Panc1 (cell line): Measurements from ENCODE around the gene FARSA. TPM values are rescaled to one million over a fixed set of nuclear protein-coding genes. Genes with fewer than 3 reads are reported as not detected.

Source experiments
- ATAC-seq: fragments of 200-7000 bp; cut with Tn5 transposase; 2 replicates; pipeline ENCODE4 v1.9.1; 2020; ENCODE audit warnings: mild to moderate bottlenecking, moderate library complexity
- BruUV-seq: library from RNA; stranded (reverse); fragments of 400-500 nt; replicated peaks from 2 replicates; lab custom pipeline; 2021; lab: Mats Ljungman, UMichigan
- CTCF ChIA-PET: fragments of 300-600 bp; sonication (Branson Sonifier 250); formaldehyde crosslinking; loops from one replicate; lab custom pipeline; 2022; ENCODE audit warnings: antibody characterized with exemption; lab: Charles Lee
- POLR2A ChIA-PET: fragments of 300-600 bp; sonication (Branson Sonifier 250); formaldehyde crosslinking; loops from one replicate; lab custom pipeline; 2022; ENCODE audit warnings: antibody characterized with exemption; lab: Charles Lee
- DNase-seq: peaks from one replicate; pipeline ENCODE4 v3.0.0-alpha.2; 2010; ENCODE audit warnings: low read depth, low spot score
- H3K27ac ChIP-seq: 2 replicates; pipeline ENCODE4 v1.5.1; 2011; ENCODE audit warnings: mild to moderate bottlenecking, low read length, inconsistent platforms
- H3K27me3 ChIP-seq: fragments of 200-500 bp; sonication (Bioruptor generic); 2 replicates; pipeline ENCODE4 v1.6.0; 2014; ENCODE audit warnings: low read length, inconsistent platforms; ENCODE audit not compliant: control insufficient read depth, insufficient read depth
- H3K36me3 ChIP-seq: fragments of 200-500 bp; sonication (Bioruptor generic); 2 replicates; pipeline ENCODE4 v1.5.1; 2014; ENCODE audit warnings: inconsistent platforms, mild to moderate bottlenecking, low read length, moderate library complexity; ENCODE audit not compliant: control insufficient read depth, insufficient read depth
- H3K4me1 ChIP-seq: 2 replicates; pipeline ENCODE4 v1.5.1; 2011; ENCODE audit warnings: inconsistent platforms, mild to moderate bottlenecking, low read length, moderate library complexity; ENCODE audit not compliant: control insufficient read depth, insufficient read depth
- H3K4me3 ChIP-seq, 2 experiments: 2 replicates each; pipeline ENCODE4 v1.5.1; 2011 to 2012; ENCODE audit warnings: low read depth in 2 of 2, low read length in 2 of 2, mild to moderate bottlenecking in 2 of 2, inconsistent platforms in 1 of 2, moderate library complexity in 1 of 2
- H3K9me3 ChIP-seq: fragments of 200-500 bp; sonication (Bioruptor generic); 2 replicates; pipeline ENCODE4 v1.5.1; 2014; ENCODE audit warnings: low read depth, mild to moderate bottlenecking, inconsistent platforms, low read length, moderate library complexity; ENCODE audit not compliant: control insufficient read depth, insufficient read depth
- CTCF ChIP-seq: fragments of 450-650 bp; IDR thresholded peaks from 2 replicates; pipeline ENCODE4 v1.5.1; 2017; ENCODE audit warnings: mild to moderate bottlenecking
- POLR2AphosphoS5 ChIP-seq: IDR thresholded peaks from 2 replicates; pipeline ENCODE4 v1.6.1; 2012; ENCODE audit warnings: mild to moderate bottlenecking, low read depth, low read length, moderate library complexity
- SIN3A ChIP-seq: IDR thresholded peaks from 2 replicates; pipeline ENCODE4 v1.6.1; 2012; ENCODE audit warnings: low read depth, mild to moderate bottlenecking, low read length, moderate library complexity, borderline replicate concordance; ENCODE audit not compliant: insufficient read depth
- TCF7L2 ChIP-seq: IDR thresholded peaks from 2 replicates; pipeline ENCODE4 v1.6.1; 2011; ENCODE audit warnings: mild to moderate bottlenecking, low read depth, low read length, inconsistent platforms
- in situ Hi-C: cut with HindIII; loops from 2 replicates; pipeline ENCODE4 v1.10.0; 2016; ENCODE audit warnings: low sequenced_read_pairs, low pct_unique_long_range_greater_than_20kb
- intact Hi-C: fragments of 100-400 bp; cut with micrococcal nuclease; formaldehyde crosslinking; loops from one replicate; pipeline ENCODE4 v1.10.0; 2022; ENCODE audit not compliant: unreplicated experiment
- total RNA-seq: library from RNA; stranded (reverse); gene quantifications from one replicate; pipeline ENCODE4 v1.2.1, GENCODE V29; 2021; ENCODE audit not compliant: unreplicated experiment
- TF ChIP-seq, protein P1 (sequence below), 2 experiments: IDR thresholded peaks; 2 replicates each; pipeline ENCODE4 v1.6.1; 2011 to 2012; ENCODE audit warnings: low read depth in 2 of 2, control low read depth in 1 of 2, low read length in 1 of 2, mild to moderate bottlenecking in 1 of 2, moderate library complexity in 1 of 2; ENCODE audit not compliant: insufficient read depth in 1 of 2

The FARSA gene
- total RNA-seq, 1 experiment from 2014 or later = 80.3 TPM

DNA sequence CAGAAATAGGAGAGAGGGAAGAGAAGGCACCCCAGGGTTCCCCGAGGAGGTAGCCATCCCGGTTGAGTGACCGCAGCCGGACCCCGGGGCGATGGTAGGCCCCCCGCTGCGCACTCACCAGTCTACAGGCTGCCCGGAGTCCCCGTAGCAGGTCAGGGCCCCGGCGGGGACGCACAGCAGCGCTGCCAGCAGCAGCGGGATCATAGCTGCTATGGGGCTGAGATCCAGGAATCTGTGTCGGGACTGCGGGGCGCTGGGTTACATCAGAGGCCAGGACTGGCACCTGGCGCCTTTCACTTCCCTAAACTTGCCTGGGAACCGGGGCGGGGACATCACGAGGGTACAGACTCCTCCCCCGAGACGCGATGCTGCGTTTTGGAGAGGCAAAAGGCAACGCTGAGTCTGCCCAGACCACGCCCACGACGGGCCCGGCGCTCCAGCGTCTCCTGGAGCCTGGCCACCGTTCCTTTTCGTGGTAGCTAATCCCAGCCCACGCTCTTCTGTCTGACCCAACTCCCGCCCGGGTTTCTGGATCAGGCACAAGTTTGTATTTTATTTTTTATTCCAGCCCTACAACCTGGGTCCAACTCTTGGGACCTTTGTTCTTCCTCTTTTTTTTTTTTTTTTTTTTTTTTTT, 52.2 kb downstream of the FARSA start, which contains the start of gene DNASE2:
Gene DNASE2 (minus strand): TSS at position 278 of the 637 bp plus-strand sequence. CDS start 74 bp downstream, at position 204.
- BruUV-seq = no TSS peak
- intact Hi-C loops = no loop called here
- in situ Hi-C loops = no loop called here
- ATAC-seq (peak; percentile 94), DNase-seq (peak; percentile 66)
- H3K27ac ChIP-seq = peak within 1 kb of the TSS; percentile 67
- no peaks in the 10 kb centered on the region; the same call in 1 of the 2 replicates for H3K9me3 ChIP-seq
- CTCF ChIA-PET = interaction anchor here (0.6 kb wide), 1 partner anchor 8 kb away, joined by 9 read pairs; no protein-coding TSS in a partner anchor
- H3K27me3 ChIP-seq = no peaks in the 10 kb centered on the region
- peak within 1 kb of the TSS; percentile 67 to 81 for H3K4me3 ChIP-seq
- POLR2A ChIA-PET = interaction anchor here (0.7 kb wide), 2 partner anchors 52 to 75 kb away, joined by 3 to 8 read pairs; partner anchors contain the start of gene FARSA
- TF ChIP-seq SIN3A = peak; percentile 77; the same call in 1 of the 2 replicates
- TF ChIP-seq, protein P1, sequence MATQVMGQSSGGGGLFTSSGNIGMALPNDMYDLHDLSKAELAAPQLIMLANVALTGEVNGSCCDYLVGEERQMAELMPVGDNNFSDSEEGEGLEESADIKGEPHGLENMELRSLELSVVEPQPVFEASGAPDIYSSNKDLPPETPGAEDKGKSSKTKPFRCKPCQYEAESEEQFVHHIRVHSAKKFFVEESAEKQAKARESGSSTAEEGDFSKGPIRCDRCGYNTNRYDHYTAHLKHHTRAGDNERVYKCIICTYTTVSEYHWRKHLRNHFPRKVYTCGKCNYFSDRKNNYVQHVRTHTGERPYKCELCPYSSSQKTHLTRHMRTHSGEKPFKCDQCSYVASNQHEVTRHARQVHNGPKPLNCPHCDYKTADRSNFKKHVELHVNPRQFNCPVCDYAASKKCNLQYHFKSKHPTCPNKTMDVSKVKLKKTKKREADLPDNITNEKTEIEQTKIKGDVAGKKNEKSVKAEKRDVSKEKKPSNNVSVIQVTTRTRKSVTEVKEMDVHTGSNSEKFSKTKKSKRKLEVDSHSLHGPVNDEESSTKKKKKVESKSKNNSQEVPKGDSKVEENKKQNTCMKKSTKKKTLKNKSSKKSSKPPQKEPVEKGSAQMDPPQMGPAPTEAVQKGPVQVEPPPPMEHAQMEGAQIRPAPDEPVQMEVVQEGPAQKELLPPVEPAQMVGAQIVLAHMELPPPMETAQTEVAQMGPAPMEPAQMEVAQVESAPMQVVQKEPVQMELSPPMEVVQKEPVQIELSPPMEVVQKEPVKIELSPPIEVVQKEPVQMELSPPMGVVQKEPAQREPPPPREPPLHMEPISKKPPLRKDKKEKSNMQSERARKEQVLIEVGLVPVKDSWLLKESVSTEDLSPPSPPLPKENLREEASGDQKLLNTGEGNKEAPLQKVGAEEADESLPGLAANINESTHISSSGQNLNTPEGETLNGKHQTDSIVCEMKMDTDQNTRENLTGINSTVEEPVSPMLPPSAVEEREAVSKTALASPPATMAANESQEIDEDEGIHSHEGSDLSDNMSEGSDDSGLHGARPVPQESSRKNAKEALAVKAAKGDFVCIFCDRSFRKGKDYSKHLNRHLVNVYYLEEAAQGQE (IDR thresholded peaks at IDR 0.05; ENCODE audit: insufficient read depth in 1 of 2, low read depth in 2 of 2, low read length in 1 of 2) = no peak
- peak; percentile 59 for TF ChIP-seq POLR2AphosphoS5
- 0 out of 2 replicates have a peak, but pooled peaks have one; percentile 40 for TF ChIP-seq TCF7L2
- no peak for TF ChIP-seq CTCF
- H3K4me1 ChIP-seq = no peaks in the 10 kb centered on the region
- no peaks in the 10 kb centered on the region for H3K36me3 ChIP-seq

DNA sequence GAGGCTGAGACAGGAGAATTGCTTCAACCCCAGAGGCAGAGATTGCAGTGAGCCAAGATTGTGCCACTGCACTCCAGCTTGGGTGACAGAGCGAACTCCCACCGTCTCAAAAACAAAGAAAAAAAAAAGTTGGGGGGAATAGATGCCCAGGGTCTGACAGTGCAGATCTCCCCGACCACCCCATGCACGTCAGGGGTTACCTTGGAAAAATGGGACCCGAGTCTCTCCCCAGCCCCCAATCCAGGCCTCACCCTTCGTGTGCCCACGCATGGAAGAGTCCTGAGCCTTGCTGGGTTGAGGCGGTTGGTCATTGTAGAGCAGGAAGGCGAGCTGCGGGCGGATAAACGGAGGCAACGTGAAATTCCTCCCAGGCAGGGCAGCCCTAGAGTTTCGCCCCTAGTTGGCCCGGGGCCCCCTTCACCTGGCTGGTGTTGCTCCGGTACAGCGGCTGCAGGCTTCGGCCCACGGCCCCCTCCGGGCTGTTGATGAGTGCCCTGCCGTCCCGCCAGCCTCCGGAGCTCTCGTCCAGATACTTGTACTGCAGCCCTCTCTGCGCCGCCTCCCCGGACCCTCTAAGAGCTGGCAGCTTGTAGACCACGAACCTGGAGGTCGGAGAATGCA, 52.9 kb downstream of the FARSA start:
- Histone ChIP-seq H3K4me3 (peak overlapping the region; percentile 67 to 81), H3K4me1 (no peaks in the 10 kb centered on the region), H3K27me3 (no peaks in the 10 kb centered on the region), H3K27ac (peak overlapping the region; percentile 67), H3K9me3 (no peaks in the 10 kb centered on the region; the same call in 1 of the 2 replicates), H3K36me3 (no peaks in the 10 kb centered on the region)
- ChIA-PET POLR2A (interaction anchor here (0.7 kb wide), 1 partner anchor 79 kb away, joined by 3 read pairs; no protein-coding TSS in a partner anchor), CTCF (no interaction called here)
- in situ Hi-C loops = no loop called here
- DNase-seq (no peak), ATAC-seq (peak; percentile 65)
- TSS peak; percentile 94 for BruUV-seq
- 0 out of 2 replicates have a peak, but pooled peaks have one; percentile 16 for TF ChIP-seq SIN3A
- TF ChIP-seq CTCF = no peak
- intact Hi-C loops = no loop called here
